ENCODE data around the gene DEAF1. TPM values are rescaled to one million over a fixed set of nuclear protein-coding genes. Genes with fewer than 3 reads are reported as not detected.

DEAF1 gene
- total and polyA plus RNA-seq, 10 of the 15 experiments (the other 5 are each of a cell fraction or from before 2014, with no cell fraction given): 0.68 to 51.3 (median 25.9) TPM

DNA sequence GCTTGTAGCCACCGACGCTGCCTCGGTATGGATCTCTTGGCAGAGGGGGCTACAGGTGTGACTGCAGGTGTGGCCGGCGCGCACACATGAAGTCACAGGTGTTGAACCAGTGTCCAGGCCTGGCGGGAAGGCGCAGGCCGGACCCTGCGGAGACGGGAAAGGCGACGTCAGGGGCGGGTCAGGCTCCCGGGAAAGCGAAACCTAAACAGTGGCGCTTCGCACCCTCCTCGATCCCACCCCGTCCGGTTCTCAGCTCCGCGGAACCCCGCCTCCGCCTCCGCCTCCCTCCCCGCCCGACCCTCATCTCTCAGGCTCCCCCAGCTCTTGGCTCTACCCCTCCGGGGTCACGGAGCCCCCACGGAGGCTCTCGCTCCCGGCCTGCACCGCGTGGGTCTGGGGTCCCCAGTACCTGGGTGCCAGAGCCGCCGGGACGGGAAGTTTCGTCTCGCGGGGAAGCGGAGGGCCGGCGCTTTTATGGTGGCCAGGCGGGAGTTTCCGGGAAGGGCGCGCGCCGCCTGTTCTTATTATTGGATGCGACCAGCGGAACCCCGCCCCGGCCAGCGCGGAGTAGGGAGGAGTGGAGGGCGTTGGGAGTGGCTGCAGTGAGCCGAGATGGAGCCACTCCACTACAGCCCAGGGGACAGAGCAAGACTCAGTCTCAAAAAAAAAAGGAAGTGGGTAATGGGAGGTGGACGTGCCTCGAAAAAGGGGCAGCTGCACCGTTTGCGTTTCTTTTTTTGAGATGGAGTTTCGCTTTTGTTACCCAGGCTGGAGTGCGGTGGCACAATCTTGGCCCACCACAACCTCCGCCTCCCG is 79.3 kb downstream of the DEAF1 start, which contains the start of gene IRF7 (continued):
- TF ChIP-seq, protein P1, sequence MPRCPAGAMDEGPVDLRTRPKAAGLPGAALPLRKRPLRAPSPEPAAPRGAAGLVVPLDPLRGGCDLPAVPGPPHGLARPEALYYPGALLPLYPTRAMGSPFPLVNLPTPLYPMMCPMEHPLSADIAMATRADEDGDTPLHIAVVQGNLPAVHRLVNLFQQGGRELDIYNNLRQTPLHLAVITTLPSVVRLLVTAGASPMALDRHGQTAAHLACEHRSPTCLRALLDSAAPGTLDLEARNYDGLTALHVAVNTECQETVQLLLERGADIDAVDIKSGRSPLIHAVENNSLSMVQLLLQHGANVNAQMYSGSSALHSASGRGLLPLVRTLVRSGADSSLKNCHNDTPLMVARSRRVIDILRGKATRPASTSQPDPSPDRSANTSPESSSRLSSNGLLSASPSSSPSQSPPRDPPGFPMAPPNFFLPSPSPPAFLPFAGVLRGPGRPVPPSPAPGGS (IDR thresholded peaks at IDR 0.05; ENCODE audit: borderline replicate concordance, insufficient read depth, low read depth, low read length, poor library complexity, severe bottlenecking): peak; percentile 76
- TF ChIP-seq MEF2B (IDR thresholded peaks at IDR 0.05; ENCODE audit: partially characterized antibody, poor library complexity, severe bottlenecking) (no peak), HDAC2 (IDR thresholded peaks at IDR 0.05) (no peak), ZBTB11 (CRISPR knock-in tag; IDR thresholded peaks at IDR 0.05) (peak; percentile 12; the same call in 1 of the 2 replicates), BHLHE40 (IDR thresholded peaks at IDR 0.05; ENCODE audit: borderline replicate concordance in 1 of 2, low read depth in 2 of 2, low read length in 1 of 2) (peak; percentile 34 to 59; a peak in 1 of 4 replicates), SPI1 (IDR thresholded peaks at IDR 0.05; ENCODE audit: borderline replicate concordance, insufficient read depth, low read depth, low read length) (peak; percentile 98), PML (IDR thresholded peaks at IDR 0.05; ENCODE audit: low read length) (peak; percentile 89; the same call in 1 of the 2 replicates), ZNF622 (IDR thresholded peaks at IDR 0.05) (no peak), ETV6 (conservative IDR thresholded peaks at IDR 0.05 in 1 of 2, IDR thresholded peaks at IDR 0.05 in 1 of 2; ENCODE audit: borderline replicate concordance in 1 of 2, low read depth in 1 of 2) (peak in 1 of 2 experiments; percentile 58; a peak in 1 of 4 replicates), DPF2 (IDR thresholded peaks at IDR 0.05) (peak; percentile 71), JUND (IDR thresholded peaks at IDR 0.05; ENCODE audit: low read depth, low read length) (no peak), GABPA (IDR thresholded peaks at IDR 0.05; ENCODE audit: low read depth) (peak; percentile 79), IKZF2 (IDR thresholded peaks at IDR 0.05) (peak; percentile 20 to 55), BACH1 (IDR thresholded peaks at IDR 0.05; ENCODE audit: borderline replicate concordance) (peak; percentile 67; the same call in 1 of the 2 replicates), BRCA1 (IDR thresholded peaks at IDR 0.05; ENCODE audit: low read depth, low read length) (no peak), RFX5 (IDR thresholded peaks at IDR 0.05; ENCODE audit: low read depth, low read length) (no peak), BMI1 (IDR thresholded peaks at IDR 0.05; ENCODE audit: borderline replicate concordance) (no peak), HDAC6 (IDR thresholded peaks at IDR 0.05; ENCODE audit: unreplicated experiment) (peak; percentile 57), JUNB (IDR thresholded peaks at IDR 0.05) (no peak), PAX5 (IDR thresholded peaks at IDR 0.05; ENCODE audit: borderline replicate concordance, low read depth, low read length) (peak; percentile 41; the same call in 1 of the 2 replicates)
- TF ChIP-seq, protein P2, sequence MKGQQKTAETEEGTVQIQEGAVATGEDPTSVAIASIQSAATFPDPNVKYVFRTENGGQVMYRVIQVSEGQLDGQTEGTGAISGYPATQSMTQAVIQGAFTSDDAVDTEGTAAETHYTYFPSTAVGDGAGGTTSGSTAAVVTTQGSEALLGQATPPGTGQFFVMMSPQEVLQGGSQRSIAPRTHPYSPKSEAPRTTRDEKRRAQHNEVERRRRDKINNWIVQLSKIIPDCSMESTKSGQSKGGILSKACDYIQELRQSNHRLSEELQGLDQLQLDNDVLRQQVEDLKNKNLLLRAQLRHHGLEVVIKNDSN (IDR thresholded peaks at IDR 0.05; ENCODE audit: borderline replicate concordance, extremely low read length, insufficient read depth, low read depth, low read length): no peak
- TF ChIP-seq, protein P3, sequence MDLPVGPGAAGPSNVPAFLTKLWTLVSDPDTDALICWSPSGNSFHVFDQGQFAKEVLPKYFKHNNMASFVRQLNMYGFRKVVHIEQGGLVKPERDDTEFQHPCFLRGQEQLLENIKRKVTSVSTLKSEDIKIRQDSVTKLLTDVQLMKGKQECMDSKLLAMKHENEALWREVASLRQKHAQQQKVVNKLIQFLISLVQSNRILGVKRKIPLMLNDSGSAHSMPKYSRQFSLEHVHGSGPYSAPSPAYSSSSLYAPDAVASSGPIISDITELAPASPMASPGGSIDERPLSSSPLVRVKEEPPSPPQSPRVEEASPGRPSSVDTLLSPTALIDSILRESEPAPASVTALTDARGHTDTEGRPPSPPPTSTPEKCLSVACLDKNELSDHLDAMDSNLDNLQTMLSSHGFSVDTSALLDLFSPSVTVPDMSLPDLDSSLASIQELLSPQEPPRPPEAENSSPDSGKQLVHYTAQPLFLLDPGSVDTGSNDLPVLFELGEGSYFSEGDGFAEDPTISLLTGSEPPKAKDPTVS (IDR thresholded peaks at IDR 0.05; ENCODE audit: low read depth, low read length): no peak

Measured in GM12878 (cell line).